Forelimb muscle (tissue), 1 donor: ENCODE measurements around the gene RNF114. TPM values are rescaled to one million over a fixed set of nuclear protein-coding genes. Genes with fewer than 3 reads are reported as not detected.
"Not testable (repeated sequence)": the region's sequence is repeated elsewhere in the genome, so short reads cannot be mapped to it uniquely, and the experiment has no call there.

ENCODE experiments used
- DNase-seq: peaks from one replicate; pipeline ENCODE4 v3.0.0-alpha.2; 2013; ENCODE audit warnings: low read depth
- polyA plus RNA-seq: library from polyadenylated mRNA; unstranded; fragments of 120-200 nt; gene quantifications from one replicate; pipeline ENCODE4 v1.2.1, GENCODE V29; 2013; ENCODE audit not compliant: insufficient read length

RNF114 gene
- polyA plus RNA-seq, 1 donor, result 45.3 TPM

- no peak for DNase-seq
These were observed 49.4 kb downstream of the RNF114 start for GRCh38 chr20:49985617-49986016.

- DNase-seq, result no peak
These were observed 49.9 kb downstream of the RNF114 start for GRCh38 chr20:49986049-49986448.

GRCh38 chr20:49987015-49987867 lies 51.0 kb downstream of the RNF114 start:
- DNase-seq, result no peak

- no peak for DNase-seq
These were observed 51.9 kb downstream of the RNF114 start for GRCh38 chr20:49987868-49988690.

- no peak for DNase-seq
These were observed 53.3 kb downstream of the RNF114 start for GRCh38 chr20:49989234-49990065.

- no peak for DNase-seq
These were observed 54.1 kb downstream of the RNF114 start for GRCh38 chr20:49990271-49990720.

GRCh38 chr20:49993301-49993751 lies 57.1 kb downstream of the RNF114 start:
- no peak for DNase-seq

GRCh38 chr20:49995586-49995985 lies 59.4 kb downstream of the RNF114 start:
- no peak for DNase-seq

GRCh38 chr20:49998478-49999188 lies 62.4 kb downstream of the RNF114 start:
- not testable (repeated sequence) for DNase-seq

- no peak for DNase-seq
These were observed 63.1 kb downstream of the RNF114 start for GRCh38 chr20:49999329-49999728.

GRCh38 chr20:50000548-50001222 lies 64.5 kb downstream of the RNF114 start:
- DNase-seq, result not testable (repeated sequence)

- DNase-seq, result no peak
These were observed 65.7 kb downstream of the RNF114 start for GRCh38 chr20:50001784-50002311.

- no peak for DNase-seq
These were observed 67.1 kb downstream of the RNF114 start for GRCh38 chr20:50003253-50003656.

Other genes with a start within 250 kb of the RNF114 start
- 31.4 TPM for gene B4GALT5, start 222.5 kb upstream of the RNF114 start, polyA plus RNA-seq
- gene SLC9A8, start 123.6 kb upstream of the RNF114 start, polyA plus RNA-seq, result 5.7 TPM
- gene SPATA2, start 20.9 kb upstream of the RNF114 start, polyA plus RNA-seq, result 5.7 TPM
- gene SNAI1, start 46.6 kb downstream of the RNF114 start, polyA plus RNA-seq, result 10.7 TPM
- 110 TPM for gene UBE2V1, start 176.8 kb downstream of the RNF114 start, polyA plus RNA-seq
- gene PEDS1, start 217.3 kb downstream of the RNF114 start, polyA plus RNA-seq, result 26.1 TPM